ENCODE results near the gene GCHFR. TPM values are rescaled to one million over a fixed set of nuclear protein-coding genes. Genes with fewer than 3 reads are reported as not detected.

Gene GCHFR
- total and polyA plus RNA-seq, 2 donors (not counting 3 experiments of a cell fraction or from before 2014, with no cell fraction given): 6.3 to 14.2 TPM

DNA sequence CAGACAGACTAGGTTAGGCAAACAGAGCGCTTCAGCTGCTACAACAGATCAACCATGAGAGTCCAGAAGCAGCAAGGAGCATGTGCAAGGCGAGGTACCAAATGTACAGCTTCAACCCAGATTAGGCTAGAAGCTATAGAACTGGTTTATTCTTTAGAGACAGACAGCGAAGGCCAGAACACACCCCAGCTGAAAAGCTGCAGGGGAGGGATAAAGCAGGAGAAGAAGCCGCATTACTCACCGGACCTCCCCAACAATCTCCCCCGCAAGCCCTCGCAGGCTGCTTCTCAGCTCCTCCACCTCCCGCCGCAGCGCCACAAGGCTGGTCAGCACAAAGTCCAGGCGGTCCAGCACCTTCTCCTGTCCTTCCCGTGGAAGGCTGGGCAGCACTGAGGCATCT lies 12.1 kb upstream of the GCHFR start:
- intact Hi-C loops (cut with micrococcal nuclease): no loop called here
- no TSS peak for BruUV-seq (replicated peaks)
- dilution Hi-C loops (cut with MboI; ENCODE audit: extremely low pct_ligation_motif_present, low sequenced_read_pairs): no loop called here
- Histone ChIP-seq H3K27me3 (ENCODE audit: control insufficient read depth in 2 of 2, insufficient read depth in 2 of 2, low read length in 2 of 2) (no peaks in the 10 kb centered on the region), H3K27ac (ENCODE audit: insufficient read depth, low read depth, low read length) (no peak overlapping the region), H2AFZ (ENCODE audit: low read depth, low read length) (no peak overlapping the region), H3K4me1 (ENCODE audit: control insufficient read depth, extremely low read depth, insufficient read depth, low read length) (peaks cover 8% of the 10 kb centered on the region), H4K20me1 (replicated peaks; ENCODE audit: control insufficient read depth, extremely low read depth, insufficient read depth, low read length) (no peaks in the 10 kb centered on the region), H3K9me1 (replicated peaks; ENCODE audit: control insufficient read depth, extremely low read depth, insufficient read depth, low read length) (no peaks in the 10 kb centered on the region), H3K9ac (replicated peaks; ENCODE audit: extremely low read depth, insufficient read depth, low read length) (no peak overlapping the region), H3K4me2 (ENCODE audit: insufficient read depth, low read length) (no peak overlapping the region), H3K9me3 (replicated peaks; ENCODE audit: control insufficient read depth, insufficient read depth, low read length) (no peaks in the 10 kb centered on the region), H3K4me3 (replicated peaks in 1 of 3; ENCODE audit: insufficient read depth in 1 of 3, low read depth in 1 of 3, low read length in 3 of 3) (no peak overlapping the region), H3K79me2 (ENCODE audit: control insufficient read depth, insufficient read depth, low read length) (peaks cover 19% of the 10 kb centered on the region), H3K36me3 (ENCODE audit: control insufficient read depth in 2 of 2, extremely low read depth in 1 of 2, insufficient read depth in 2 of 2, low read length in 2 of 2) (peaks cover 0 to 6% of the 10 kb centered on the region in 2 experiments)
- CTCF ChIA-PET: interaction anchor here (1.3 to 2.4 kb wide), 3 partner anchors 12 to 31 kb away, joined by 3 to 6 read pairs (median 4); partner anchors contain the start of gene GCHFR
- FAIRE-seq (no peak), DNase-seq (ENCODE audit: low read depth, low spot score) (no peak)
- TF ChIP-seq EZH2 (IDR thresholded peaks at IDR 0.05; ENCODE audit: borderline replicate concordance, low read depth, low read length, severe bottlenecking) (no peak), GATA2 (IDR thresholded peaks at IDR 0.05; ENCODE audit: insufficient read depth, insufficient read length, low read depth, low read length) (no peak), MYC (IDR thresholded peaks at IDR 0.05; ENCODE audit: low read depth, low read length) (no peak), POLR2AphosphoS5 (IDR thresholded peaks at IDR 0.05; ENCODE audit: insufficient read depth, low read depth, low read length) (no peak), JUN (IDR thresholded peaks at IDR 0.05; ENCODE audit: borderline replicate concordance, insufficient read depth, insufficient read length, low read depth) (no peak), FOS (IDR thresholded peaks at IDR 0.05; ENCODE audit: borderline replicate concordance, insufficient read depth, low read length) (no peak), MAX (IDR thresholded peaks at IDR 0.05; ENCODE audit: insufficient read depth, insufficient read length) (no peak), POLR2A (IDR thresholded peaks at IDR 0.05; ENCODE audit: low read depth, low read length) (no peak)
- TF ChIP-seq, protein P1, sequence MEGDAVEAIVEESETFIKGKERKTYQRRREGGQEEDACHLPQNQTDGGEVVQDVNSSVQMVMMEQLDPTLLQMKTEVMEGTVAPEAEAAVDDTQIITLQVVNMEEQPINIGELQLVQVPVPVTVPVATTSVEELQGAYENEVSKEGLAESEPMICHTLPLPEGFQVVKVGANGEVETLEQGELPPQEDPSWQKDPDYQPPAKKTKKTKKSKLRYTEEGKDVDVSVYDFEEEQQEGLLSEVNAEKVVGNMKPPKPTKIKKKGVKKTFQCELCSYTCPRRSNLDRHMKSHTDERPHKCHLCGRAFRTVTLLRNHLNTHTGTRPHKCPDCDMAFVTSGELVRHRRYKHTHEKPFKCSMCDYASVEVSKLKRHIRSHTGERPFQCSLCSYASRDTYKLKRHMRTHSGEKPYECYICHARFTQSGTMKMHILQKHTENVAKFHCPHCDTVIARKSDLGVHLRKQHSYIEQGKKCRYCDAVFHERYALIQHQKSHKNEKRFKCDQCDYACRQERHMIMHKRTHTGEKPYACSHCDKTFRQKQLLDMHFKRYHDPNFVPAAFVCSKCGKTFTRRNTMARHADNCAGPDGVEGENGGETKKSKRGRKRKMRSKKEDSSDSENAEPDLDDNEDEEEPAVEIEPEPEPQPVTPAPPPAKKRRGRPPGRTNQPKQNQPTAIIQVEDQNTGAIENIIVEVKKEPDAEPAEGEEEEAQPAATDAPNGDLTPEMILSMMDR (IDR thresholded peaks at IDR 0.05; ENCODE audit: extremely low read depth in 1 of 2, insufficient read depth in 1 of 2, low read depth in 1 of 2, low read length in 2 of 2): no peak
- POLR2A ChIA-PET: interaction anchor here (0.6 kb wide), 1 partner anchor 126 kb away, joined by 3 read pairs; no protein-coding TSS in a partner anchor
